Left lung (tissue), 10 donors: Measurements from ENCODE around the gene PFKP. TPM values are rescaled to one million over a fixed set of nuclear protein-coding genes. Genes with fewer than 3 reads are reported as not detected.
"Not testable (repeated sequence)": the region's sequence is repeated elsewhere in the genome, so short reads cannot be mapped to it uniquely, and the experiment has no call there.

Source experiments
- ATAC-seq: fragments of 200-7000 bp; cut with Tn5 transposase; one replicate; pipeline ENCODE4 v1.9.1; 2020; ENCODE audit warnings: moderate library complexity
- DNase-seq, 4 donors: peaks; one replicate each; pipeline ENCODE4 v3.0.0-alpha.2; 2013 to 2020
- H3K27ac ChIP-seq, 2 donors: fragments of 200-600 bp; sonication (generic) in 1 of 2; one replicate each; pipeline versions ENCODE4 v1.5.0 to v1.8.0; 2020 to 2021
- H3K27me3 ChIP-seq, 2 donors: fragments of 200-600 bp; sonication (generic) in 1 of 2; one replicate each; pipeline versions ENCODE4 v1.5.0 to v1.8.0; 2020 to 2021
- H3K36me3 ChIP-seq, 2 donors: fragments of 200-600 bp; sonication (generic) in 1 of 2; one replicate each; pipeline versions ENCODE4 v1.5.0 to v1.8.0; 2020 to 2021
- H3K4me1 ChIP-seq, 2 donors: fragments of 200-600 bp; one replicate each; pipeline ENCODE4 v1.8.0; 2021
- H3K4me3 ChIP-seq, 2 donors: fragments of 200-600 bp; sonication (generic) in 1 of 2; one replicate each; pipeline versions ENCODE4 v1.5.0 to v1.8.0; 2020 to 2021; ENCODE audit warnings: mild to moderate bottlenecking in 1 of 2
- H3K9me3 ChIP-seq, 2 donors: fragments of 200-600 bp; sonication (generic) in 1 of 2; one replicate each; pipeline versions ENCODE4 v1.5.0 to v1.8.0; 2020 to 2021
- CTCF ChIP-seq, 2 donors: fragments of 200-600 bp; sonication (generic) in 1 of 2; IDR thresholded peaks; one replicate each; pipeline versions ENCODE4 v1.5.0 to v1.8.0; 2021; ENCODE audit warnings: antibody characterized with exemption in 2 of 2
- intact Hi-C, 2 donors: fragments of 100-400 bp; cut with DNase I; formaldehyde crosslinking; loops; one replicate each; pipeline versions ENCODE4 v1.11.2 to v1.14.2; 2022
- polyA plus RNA-seq, 6 donors: library from polyadenylated mRNA; unstranded; fragments of 120-200 nt; gene quantifications; one replicate each; pipeline ENCODE4 v1.2.1, GENCODE V29; 2013; ENCODE audit not compliant: insufficient read length in 6 of 6
- total RNA-seq, 2 donors: library from RNA; stranded (reverse); fragmentation: NEBNext Ultra II Directional; extraction: Animal tissue kit (Norgen Biotek cat#: 25700); gene quantifications; one replicate each; pipeline ENCODE4 v1.2.1, GENCODE V29; 2021
- donor health status: DM: no; HTN: yes; CAD: no.
- donor health status: DM: no; HTN: no; CAD: no.

Gene PFKP
- total and polyA plus RNA-seq, 8 donors = 7.4 to 70.0 (median 11.2) TPM

- intact Hi-C loops = no loop called here
- DNase-seq (no peak), ATAC-seq (no peak)
- H3K4me1 ChIP-seq = peaks cover 6 to 8% of the 10 kb centered on the region in 2 donors
- H3K4me3 ChIP-seq = no peak overlapping the region
- no peak overlapping the region for H3K27ac ChIP-seq
- peaks cover 4 to 73% of the 10 kb centered on the region in 2 donors for H3K36me3 ChIP-seq
- TF ChIP-seq CTCF (IDR thresholded peaks at IDR 0.05) = no peak
- H3K27me3 ChIP-seq = no peaks in the 10 kb centered on the region
- H3K9me3 ChIP-seq = no peaks in the 10 kb centered on the region
Measured at GRCh38 chr10:3167611-3168330, 100.4 kb downstream of the PFKP start.

GRCh38 chr10:3169271-3169670 lies 101.9 kb downstream of the PFKP start:
- H3K4me3 ChIP-seq = no peak overlapping the region
- DNase-seq (no peak), ATAC-seq (no peak)
- intact Hi-C loops = no loop called here
- TF ChIP-seq CTCF (IDR thresholded peaks at IDR 0.05) = no peak
- H3K27ac ChIP-seq = no peak overlapping the region
- H3K4me1 ChIP-seq = peaks cover 6 to 13% of the 10 kb centered on the region in 2 donors
- H3K9me3 ChIP-seq = no peaks in the 10 kb centered on the region
- H3K36me3 ChIP-seq = peaks cover 0 to 58% of the 10 kb centered on the region in 2 donors
- no peaks in the 10 kb centered on the region for H3K27me3 ChIP-seq

- intact Hi-C loops = no loop called here
- Histone ChIP-seq H3K27me3 (no peaks in the 10 kb centered on the region), H3K9me3 (no peaks in the 10 kb centered on the region), H3K36me3 (peaks cover 0 to 54% of the 10 kb centered on the region in 2 donors), H3K4me3 (no peak overlapping the region), H3K4me1 (peaks cover 6 to 13% of the 10 kb centered on the region in 2 donors), H3K27ac (no peak overlapping the region)
- ATAC-seq (no peak), DNase-seq (no peak)
- no peak for TF ChIP-seq CTCF (IDR thresholded peaks at IDR 0.05)
Measured at GRCh38 chr10:3169673-3170072, 102.3 kb downstream of the PFKP start.

GRCh38 chr10:3171488-3171887 lies 104.1 kb downstream of the PFKP start:
- H3K27ac ChIP-seq = peak overlapping the region; percentile 88
- H3K27me3 ChIP-seq, DNase-seq, H3K9me3 ChIP-seq, ATAC-seq, intact Hi-C loops: not testable (repeated sequence)
- peaks cover 0 to 36% of the 10 kb centered on the region in 2 donors for H3K36me3 ChIP-seq
- peaks cover 6 to 13% of the 10 kb centered on the region in 2 donors for H3K4me1 ChIP-seq
- H3K4me3 ChIP-seq = peak overlapping the region; percentile 87 to 91

GRCh38 chr10:3172081-3172445 lies 104.7 kb downstream of the PFKP start:
- no peak for TF ChIP-seq CTCF (IDR thresholded peaks at IDR 0.05)
- peaks cover 0 to 30% of the 10 kb centered on the region in 2 donors for H3K36me3 ChIP-seq
- H3K27me3 ChIP-seq = no peaks in the 10 kb centered on the region
- H3K27ac ChIP-seq = peak overlapping the region; percentile 88
- peak overlapping the region; percentile 87 to 91 for H3K4me3 ChIP-seq
- H3K4me1 ChIP-seq = peaks cover 6 to 13% of the 10 kb centered on the region in 2 donors
- ATAC-seq (peak; percentile 2), DNase-seq (no peak)
- intact Hi-C loops = no loop called here
- H3K9me3 ChIP-seq = no peaks in the 10 kb centered on the region
